Chondrocyte (in vitro differentiated cells): ENCODE results near the gene NHERF2. TPM values are rescaled to one million over a fixed set of nuclear protein-coding genes. Genes with fewer than 3 reads are reported as not detected.

Source experiments
- DNase-seq: peaks from one replicate; pipeline ENCODE4 v3.0.0; 2021; ENCODE audit warnings: mixed read lengths, low spot score
- H3K27ac Mint-ChIP-seq: one replicate; pipeline ENCODE4 v1.8.0; 2021; ENCODE audit warnings: mild to moderate bottlenecking, moderate library complexity, mixed read lengths; ENCODE audit not compliant: unreplicated experiment
- H3K27me3 Mint-ChIP-seq: 2 replicates; pipeline ENCODE4 v1.8.0; 2021; ENCODE audit warnings: low read depth, mixed read lengths
- H3K36me3 Mint-ChIP-seq: 2 replicates; pipeline ENCODE4 v1.8.0; 2021; ENCODE audit warnings: low read depth, mixed read lengths
- H3K4me1 Mint-ChIP-seq: 2 replicates; pipeline ENCODE4 v1.8.0; 2021; ENCODE audit warnings: low read depth, mild to moderate bottlenecking, mixed read lengths
- H3K4me3 Mint-ChIP-seq: one replicate; pipeline ENCODE4 v1.8.0; 2021; ENCODE audit warnings: mild to moderate bottlenecking, moderate library complexity, mixed read lengths; ENCODE audit not compliant: unreplicated experiment
- H3K9me3 Mint-ChIP-seq: 2 replicates; pipeline ENCODE4 v1.8.0; 2021; ENCODE audit warnings: low read depth, mixed read lengths
- total RNA-seq: library from RNA; stranded (reverse); gene quantifications from 3 replicates; pipeline ENCODE4 v1.2.1, GENCODE V29; 2021
- TF ChIP-seq, protein P1 (sequence below): fragments of 200-600 bp; sonication (generic); IDR thresholded peaks from 2 replicates; pipeline ENCODE4 v1.5.0; 2021; ENCODE audit warnings: antibody characterized with exemption, mild to moderate bottlenecking, moderate library complexity

The NHERF2 gene
- total RNA-seq, 1 donor from 2014 or later = 87.0 TPM

DNA sequence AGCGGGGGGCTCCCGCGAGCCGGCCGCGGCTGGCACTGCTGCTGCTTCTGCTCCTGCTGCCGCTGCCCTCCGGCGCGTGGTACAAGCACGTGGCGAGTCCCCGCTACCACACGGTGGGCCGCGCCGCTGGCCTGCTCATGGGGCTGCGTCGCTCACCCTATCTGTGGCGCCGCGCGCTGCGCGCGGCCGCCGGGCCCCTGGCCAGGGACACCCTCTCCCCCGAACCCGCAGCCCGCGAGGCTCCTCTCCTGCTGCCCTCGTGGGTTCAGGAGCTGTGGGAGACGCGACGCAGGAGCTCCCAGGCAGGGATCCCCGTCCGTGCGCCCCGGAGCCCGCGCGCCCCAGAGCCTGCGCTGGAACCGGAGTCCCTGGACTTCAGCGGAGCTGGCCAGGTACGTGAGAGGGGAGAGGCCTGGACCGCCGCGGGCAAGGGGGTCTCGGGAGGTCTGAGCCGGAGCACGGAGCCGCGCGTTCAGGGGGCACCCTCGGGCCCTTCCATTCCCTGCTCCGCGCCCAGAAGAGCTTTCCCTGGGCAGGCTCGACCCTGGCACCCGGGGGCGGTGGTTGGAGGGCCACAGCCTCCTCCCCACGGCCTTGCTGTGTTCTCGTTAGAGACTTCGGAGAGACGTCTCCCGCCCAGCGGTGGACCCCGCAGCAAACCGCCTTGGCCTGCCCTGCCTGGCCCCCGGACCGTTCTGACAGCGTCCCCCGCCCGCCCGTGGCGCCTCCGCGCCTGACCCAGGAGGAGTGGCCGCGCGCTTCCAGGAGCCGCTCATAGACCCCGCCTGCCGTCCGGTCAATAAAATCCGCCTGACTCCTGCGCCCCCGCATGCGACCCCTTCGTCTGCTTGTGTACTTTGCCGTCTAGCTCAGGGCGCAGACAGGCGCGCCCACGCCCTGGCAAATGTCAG lies 6.5 kb upstream of the NHERF2 start:
- no peak for DNase-seq
- Mint-ChIP-seq H3K27ac (no peak overlapping the region), H3K36me3 (no peaks in the 10 kb centered on the region), H3K4me3 (peak overlapping the region; percentile 46), H3K27me3 (peaks cover 13% of the 10 kb centered on the region), H3K9me3 (no peaks in the 10 kb centered on the region), H3K4me1 (peaks cover 19% of the 10 kb centered on the region)
- TF ChIP-seq, protein P1, sequence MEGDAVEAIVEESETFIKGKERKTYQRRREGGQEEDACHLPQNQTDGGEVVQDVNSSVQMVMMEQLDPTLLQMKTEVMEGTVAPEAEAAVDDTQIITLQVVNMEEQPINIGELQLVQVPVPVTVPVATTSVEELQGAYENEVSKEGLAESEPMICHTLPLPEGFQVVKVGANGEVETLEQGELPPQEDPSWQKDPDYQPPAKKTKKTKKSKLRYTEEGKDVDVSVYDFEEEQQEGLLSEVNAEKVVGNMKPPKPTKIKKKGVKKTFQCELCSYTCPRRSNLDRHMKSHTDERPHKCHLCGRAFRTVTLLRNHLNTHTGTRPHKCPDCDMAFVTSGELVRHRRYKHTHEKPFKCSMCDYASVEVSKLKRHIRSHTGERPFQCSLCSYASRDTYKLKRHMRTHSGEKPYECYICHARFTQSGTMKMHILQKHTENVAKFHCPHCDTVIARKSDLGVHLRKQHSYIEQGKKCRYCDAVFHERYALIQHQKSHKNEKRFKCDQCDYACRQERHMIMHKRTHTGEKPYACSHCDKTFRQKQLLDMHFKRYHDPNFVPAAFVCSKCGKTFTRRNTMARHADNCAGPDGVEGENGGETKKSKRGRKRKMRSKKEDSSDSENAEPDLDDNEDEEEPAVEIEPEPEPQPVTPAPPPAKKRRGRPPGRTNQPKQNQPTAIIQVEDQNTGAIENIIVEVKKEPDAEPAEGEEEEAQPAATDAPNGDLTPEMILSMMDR = no peak

DNA sequence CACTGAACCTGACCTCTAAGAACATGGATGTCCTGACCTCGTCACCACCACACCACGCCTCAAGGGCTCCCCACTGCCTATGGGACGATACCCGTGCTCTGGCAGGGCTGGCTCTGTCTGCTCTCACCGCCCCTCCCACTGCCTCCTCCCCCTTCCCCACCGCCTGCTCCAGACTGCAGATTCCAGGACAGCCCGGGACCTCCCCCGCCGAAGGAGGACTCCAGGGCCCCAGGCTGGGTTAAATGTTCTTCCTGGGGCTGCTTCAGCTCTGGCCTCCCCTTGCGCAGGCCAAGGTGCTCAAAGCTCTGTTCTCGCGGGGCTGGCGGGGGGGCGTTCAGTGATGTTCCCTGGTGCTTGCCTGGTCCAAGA lies 4.0 kb upstream of the NHERF2 start:
- Mint-ChIP-seq H3K36me3 (no peaks in the 10 kb centered on the region), H3K9me3 (no peaks in the 10 kb centered on the region), H3K27ac (peak overlapping the region; percentile 41), H3K4me1 (peaks cover 25% of the 10 kb centered on the region), H3K27me3 (peaks cover 13% of the 10 kb centered on the region), H3K4me3 (peak overlapping the region; percentile 71)
- no peak for DNase-seq
- TF ChIP-seq, protein P1 = no peak

DNA sequence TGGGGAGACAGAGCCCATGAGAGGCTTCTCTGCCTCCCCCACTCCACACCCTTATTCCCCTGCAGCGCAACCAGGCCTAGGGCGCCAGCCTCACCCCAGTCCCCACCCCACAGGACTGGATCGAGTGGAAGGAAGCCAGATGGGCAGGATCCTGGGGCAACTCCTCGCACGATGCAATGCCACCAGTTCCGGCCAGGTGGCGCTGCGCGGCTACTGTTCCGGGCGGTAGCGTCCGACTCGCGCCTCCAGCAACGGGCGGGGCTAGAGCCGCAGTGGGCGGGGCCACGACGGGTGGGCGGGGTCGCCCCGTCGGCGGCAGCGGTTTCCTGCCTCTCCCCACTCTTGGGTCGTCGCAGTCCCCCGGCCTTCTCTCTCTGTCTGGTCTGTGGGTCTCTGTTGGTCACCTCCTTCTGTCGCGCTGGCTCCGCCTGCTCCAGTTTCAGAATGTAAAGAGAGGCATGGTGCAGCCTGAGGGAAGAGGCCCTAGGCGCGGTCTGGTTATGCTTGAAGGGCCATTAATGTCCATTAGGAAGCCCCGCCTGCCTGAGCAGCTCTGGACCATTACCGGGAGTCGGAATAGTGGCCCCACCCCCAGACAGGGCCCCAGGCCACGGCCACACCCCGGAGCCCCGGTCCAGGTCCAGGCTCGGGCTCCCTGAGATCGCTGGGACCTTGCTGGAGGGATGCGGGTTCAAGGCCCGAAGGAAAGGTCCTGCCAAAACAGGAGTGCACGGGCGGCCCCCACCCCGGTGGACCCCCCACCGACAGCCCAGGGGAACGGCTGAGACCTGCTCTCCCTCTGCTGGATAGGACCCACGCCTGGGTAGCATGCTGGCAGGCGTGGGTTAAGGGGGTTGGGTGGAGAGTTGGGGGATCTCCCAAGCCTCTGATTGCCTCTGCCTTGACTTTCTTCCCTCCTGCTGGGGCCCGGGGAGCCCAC lies 3.3 kb upstream of the NHERF2 start:
- no peaks in the 10 kb centered on the region for H3K9me3 Mint-ChIP-seq
- DNase-seq = no peak
- peaks cover 31% of the 10 kb centered on the region for H3K4me1 Mint-ChIP-seq
- peak overlapping the region; percentile 45 for H3K27ac Mint-ChIP-seq
- peak overlapping the region; percentile 71 for H3K4me3 Mint-ChIP-seq
- no peaks in the 10 kb centered on the region for H3K36me3 Mint-ChIP-seq
- H3K27me3 Mint-ChIP-seq = peaks cover 13% of the 10 kb centered on the region
- TF ChIP-seq, protein P1 = peak; percentile 98

DNA sequence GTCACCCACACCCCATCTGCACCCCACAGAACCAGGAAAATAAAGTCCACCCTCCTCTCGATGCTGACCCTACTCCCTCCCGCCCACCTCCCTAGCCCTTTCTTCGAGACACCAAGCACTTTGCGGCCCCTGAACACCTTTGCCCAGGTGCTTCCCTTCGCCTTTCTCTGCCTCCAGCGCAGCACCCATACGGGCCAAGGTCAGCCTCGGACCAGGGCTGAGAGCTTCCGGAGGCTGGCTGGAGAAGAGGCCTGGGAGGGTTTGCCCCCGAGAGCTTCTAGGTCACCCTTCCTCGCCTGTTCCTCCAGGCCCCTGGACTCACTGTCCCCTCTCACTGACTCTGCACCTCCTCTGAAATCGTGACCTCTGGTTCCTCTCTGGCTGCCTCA lies 2.7 kb upstream of the NHERF2 start:
- no peak for DNase-seq
- no peak overlapping the region for H3K4me3 Mint-ChIP-seq
- TF ChIP-seq, protein P1 = no peak
- H3K36me3 Mint-ChIP-seq = no peaks in the 10 kb centered on the region
- H3K27ac Mint-ChIP-seq = peak overlapping the region; percentile 17
- no peaks in the 10 kb centered on the region for H3K9me3 Mint-ChIP-seq
- peaks cover 37% of the 10 kb centered on the region for H3K4me1 Mint-ChIP-seq
- H3K27me3 Mint-ChIP-seq = peaks cover 10% of the 10 kb centered on the region

DNA sequence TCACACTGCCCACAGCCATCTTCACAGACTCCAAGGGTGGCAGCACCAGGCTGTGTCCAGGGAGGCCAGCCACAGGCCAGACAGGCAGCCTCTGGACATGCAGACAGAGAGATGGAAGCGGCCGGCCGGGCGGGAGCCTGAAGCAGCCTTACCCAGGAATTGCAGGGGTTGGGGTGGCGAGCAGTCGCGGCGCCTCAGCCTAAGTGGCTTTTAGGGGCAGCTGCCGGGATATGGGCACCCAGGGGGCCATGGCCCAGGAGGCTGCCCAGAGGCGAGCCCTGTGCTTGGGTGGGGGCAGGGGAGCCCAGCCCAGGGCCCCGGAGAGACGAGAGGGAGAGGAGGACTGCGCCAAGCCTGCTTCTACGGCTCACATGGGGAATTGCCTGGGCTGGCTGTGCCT lies 1.5 kb upstream of the NHERF2 start:
- DNase-seq = no peak
- Mint-ChIP-seq H3K27ac (no peak overlapping the region), H3K9me3 (no peaks in the 10 kb centered on the region), H3K27me3 (peaks cover 9% of the 10 kb centered on the region), H3K4me1 (peaks cover 37% of the 10 kb centered on the region), H3K36me3 (no peaks in the 10 kb centered on the region), H3K4me3 (no peak overlapping the region)
- TF ChIP-seq, protein P1 = no peak
